RWPE1 (cell line): ENCODE results near the gene LIPM.

Experiments
- CTCF ChIA-PET: fragments of 350-600 bp; sonication (Branson Sonifier 250); formaldehyde crosslinking; extraction: SDS; loops from one replicate; lab custom pipeline; 2021; lab: Yijun Ruan, JAX
- POLR2A ChIA-PET: fragments of 400-600 bp; formaldehyde crosslinking; extraction: SDS; loops from one replicate; lab custom pipeline; 2020; ENCODE audit warnings: antibody characterized with exemption; ENCODE audit not compliant: low non-redundant PET; lab: Yijun Ruan, JAX
- DNase-seq: peaks from one replicate; pipeline ENCODE4 v3.0.0; 2012; ENCODE audit warnings: low spot score
- H3K27ac ChIP-seq: fragments of 450-650 bp; 2 replicates; pipeline ENCODE4 v1.5.1; 2017
- TF ChIP-seq, protein P1 (sequence below): fragments of 450-650 bp; conservative IDR thresholded peaks from 2 replicates; pipeline ENCODE4 v1.5.1; 2017; ENCODE audit warnings: low read depth, mild to moderate bottlenecking

LIPM gene, protein sequence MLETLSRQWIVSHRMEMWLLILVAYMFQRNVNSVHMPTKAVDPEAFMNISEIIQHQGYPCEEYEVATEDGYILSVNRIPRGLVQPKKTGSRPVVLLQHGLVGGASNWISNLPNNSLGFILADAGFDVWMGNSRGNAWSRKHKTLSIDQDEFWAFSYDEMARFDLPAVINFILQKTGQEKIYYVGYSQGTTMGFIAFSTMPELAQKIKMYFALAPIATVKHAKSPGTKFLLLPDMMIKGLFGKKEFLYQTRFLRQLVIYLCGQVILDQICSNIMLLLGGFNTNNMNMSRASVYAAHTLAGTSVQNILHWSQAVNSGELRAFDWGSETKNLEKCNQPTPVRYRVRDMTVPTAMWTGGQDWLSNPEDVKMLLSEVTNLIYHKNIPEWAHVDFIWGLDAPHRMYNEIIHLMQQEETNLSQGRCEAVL

DNA sequence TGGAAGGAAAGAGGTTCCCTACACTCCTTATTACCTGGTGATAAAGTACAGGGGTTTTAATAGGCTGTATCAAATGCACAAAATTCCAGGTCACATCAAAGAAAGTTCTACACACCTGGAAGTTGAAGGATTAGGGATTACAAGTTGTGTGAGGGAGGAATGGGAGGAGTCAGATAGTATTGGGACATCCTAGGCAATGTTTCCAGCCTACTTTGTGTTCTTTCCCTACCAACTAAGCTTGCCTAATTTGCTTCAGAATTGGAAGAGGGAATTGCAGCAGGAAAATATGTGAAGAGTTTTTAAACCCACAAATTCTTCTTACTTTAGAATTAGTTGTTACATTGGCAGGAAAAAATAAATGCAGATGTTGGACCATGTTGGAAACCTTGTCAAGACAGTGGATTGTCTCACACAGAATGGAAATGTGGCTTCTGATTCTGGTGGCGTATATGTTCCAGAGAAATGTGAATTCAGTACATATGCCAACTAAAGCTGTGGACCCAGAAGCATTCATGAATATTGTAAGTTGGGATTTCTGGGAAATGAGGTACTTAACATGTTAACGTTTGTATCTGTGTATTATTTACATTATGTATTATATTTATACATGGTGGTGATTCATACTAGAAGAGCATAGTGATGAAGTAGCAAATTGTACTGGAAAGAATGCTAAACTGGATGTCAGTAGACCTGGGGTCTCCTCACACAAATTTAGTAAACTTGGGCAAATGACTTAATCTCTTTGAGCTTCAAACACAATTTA lies at the start of gene LIPM:
LIPM (plus strand) TSS at position 208 of the 763 bp plus-strand sequence; CDS start at position 375, 167 bp downstream.
- TF ChIP-seq, protein P1, sequence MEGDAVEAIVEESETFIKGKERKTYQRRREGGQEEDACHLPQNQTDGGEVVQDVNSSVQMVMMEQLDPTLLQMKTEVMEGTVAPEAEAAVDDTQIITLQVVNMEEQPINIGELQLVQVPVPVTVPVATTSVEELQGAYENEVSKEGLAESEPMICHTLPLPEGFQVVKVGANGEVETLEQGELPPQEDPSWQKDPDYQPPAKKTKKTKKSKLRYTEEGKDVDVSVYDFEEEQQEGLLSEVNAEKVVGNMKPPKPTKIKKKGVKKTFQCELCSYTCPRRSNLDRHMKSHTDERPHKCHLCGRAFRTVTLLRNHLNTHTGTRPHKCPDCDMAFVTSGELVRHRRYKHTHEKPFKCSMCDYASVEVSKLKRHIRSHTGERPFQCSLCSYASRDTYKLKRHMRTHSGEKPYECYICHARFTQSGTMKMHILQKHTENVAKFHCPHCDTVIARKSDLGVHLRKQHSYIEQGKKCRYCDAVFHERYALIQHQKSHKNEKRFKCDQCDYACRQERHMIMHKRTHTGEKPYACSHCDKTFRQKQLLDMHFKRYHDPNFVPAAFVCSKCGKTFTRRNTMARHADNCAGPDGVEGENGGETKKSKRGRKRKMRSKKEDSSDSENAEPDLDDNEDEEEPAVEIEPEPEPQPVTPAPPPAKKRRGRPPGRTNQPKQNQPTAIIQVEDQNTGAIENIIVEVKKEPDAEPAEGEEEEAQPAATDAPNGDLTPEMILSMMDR = no peak
- H3K27ac ChIP-seq = no peak within 1 kb of the TSS
- CTCF ChIA-PET = interaction anchor here (0.7 kb wide), 1 partner anchor 12 kb away, joined by 4 read pairs; no protein-coding TSS in a partner anchor
- DNase-seq = no peak
- POLR2A ChIA-PET = no interaction called here

DNA sequence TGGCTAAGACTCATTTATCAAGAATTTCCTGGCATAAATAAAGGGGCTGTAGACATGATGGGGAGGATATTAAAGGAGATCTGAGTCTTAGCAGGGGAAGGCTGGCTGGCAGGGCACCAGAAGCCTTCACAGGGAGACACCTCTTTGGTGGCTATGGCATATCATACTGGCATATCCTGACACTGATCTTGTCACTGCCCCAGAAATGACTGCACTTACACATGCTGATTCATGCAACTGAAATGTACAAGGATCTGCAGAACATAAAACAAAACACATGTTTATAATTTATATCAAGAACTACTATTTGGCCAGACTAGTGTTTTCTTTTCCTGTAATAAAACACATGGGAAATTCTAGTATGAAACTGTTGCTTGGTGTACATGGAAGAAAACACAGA lies 48.2 kb upstream of the LIPM start:
- H3K27ac ChIP-seq = no peak overlapping the region
- DNase-seq = no peak
- TF ChIP-seq, protein P1 = no peak
- ChIA-PET POLR2A (no interaction called here), CTCF (no interaction called here)

DNA sequence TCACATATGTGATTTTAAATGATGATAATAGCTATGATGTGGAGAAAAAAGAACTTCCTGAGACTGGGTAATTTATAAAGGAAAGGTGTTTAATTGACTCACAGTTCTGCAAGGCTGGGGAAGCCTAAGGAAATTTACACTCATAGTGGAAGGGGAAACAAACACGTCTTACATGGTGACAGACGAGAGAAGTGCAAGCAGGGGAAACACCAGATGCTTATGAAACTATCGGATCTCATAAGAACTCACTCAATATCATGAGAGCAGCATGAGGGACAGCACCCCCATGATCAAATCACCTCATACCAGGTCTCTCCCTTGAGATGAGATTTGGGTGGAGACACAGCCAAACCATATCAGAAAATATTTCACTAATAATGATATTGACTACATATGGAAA lies 46.8 kb upstream of the LIPM start:
- TF ChIP-seq, protein P1 = no peak
- CTCF ChIA-PET = no interaction called here
- POLR2A ChIA-PET = no interaction called here
- DNase-seq = no peak
- no peak overlapping the region for H3K27ac ChIP-seq

DNA sequence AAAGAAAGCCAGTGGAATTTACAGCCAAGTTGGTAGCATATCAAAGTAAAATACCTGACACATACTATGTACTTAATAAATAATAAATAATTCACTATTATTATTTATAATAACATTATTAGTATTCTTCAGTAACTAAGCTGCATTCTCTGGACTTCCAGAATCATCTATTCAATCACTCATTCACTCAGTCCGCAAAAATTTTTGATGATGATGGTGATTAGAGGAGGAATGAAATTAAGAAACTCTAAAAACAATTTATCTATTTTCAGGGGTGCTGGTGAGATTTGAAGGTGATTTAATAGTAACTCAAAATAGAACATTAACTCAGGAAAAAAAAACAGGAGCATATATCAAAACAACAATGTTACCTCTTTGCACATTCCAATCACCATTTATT lies 45.9 kb upstream of the LIPM start:
- POLR2A ChIA-PET = no interaction called here
- no peak overlapping the region for H3K27ac ChIP-seq
- DNase-seq = no peak
- TF ChIP-seq, protein P1 = no peak
- CTCF ChIA-PET = interaction anchor here (0.6 to 0.7 kb wide), 2 partner anchors 831 to 1157 kb away, joined by 3 read pairs; no protein-coding TSS in a partner anchor

DNA sequence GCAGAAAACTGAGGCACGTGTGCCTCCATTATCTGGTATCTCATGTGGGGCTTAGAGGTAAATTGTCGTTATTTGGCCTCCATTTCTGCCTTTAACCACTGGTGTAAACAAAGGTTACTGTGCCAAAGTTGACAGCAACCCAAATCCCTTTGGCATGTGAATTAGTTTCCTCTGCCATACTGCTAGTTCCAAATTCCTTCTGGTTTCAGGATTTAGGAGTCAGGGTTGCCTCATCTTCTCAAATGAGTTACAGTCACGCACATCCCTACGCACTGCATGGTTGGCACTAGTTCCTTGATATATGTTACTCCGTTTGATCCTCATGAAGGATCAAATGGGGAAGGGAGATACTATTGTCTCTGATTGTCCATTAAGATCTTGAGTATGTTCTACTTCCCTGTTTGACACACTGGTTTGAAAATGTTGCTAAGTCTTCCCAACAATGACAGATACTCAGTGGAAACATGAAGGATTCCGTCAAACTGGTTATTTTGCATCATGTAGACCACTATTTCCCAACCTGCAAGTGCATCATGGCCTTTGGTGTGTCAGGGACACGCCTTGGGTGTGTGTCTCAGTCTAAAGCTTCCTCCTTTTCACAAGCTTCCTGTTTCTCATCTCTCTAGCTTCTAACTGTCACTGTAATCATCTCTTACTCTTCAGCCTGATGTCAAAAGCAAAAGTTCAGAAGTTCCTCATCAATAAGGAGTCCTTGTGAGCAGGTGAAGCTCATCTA lies 43.0 kb upstream of the LIPM start, which contains the start of gene LIPN:
LIPN (plus strand) TSS at position 655 of the 736 bp plus-strand sequence. CDS start 1,386 bp downstream, outside the sequence.
- TF ChIP-seq, protein P1 = no peak
- ChIA-PET CTCF (no interaction called here), POLR2A (no interaction called here)
- no peak for DNase-seq
- no peak within 1 kb of the TSS for H3K27ac ChIP-seq

DNA sequence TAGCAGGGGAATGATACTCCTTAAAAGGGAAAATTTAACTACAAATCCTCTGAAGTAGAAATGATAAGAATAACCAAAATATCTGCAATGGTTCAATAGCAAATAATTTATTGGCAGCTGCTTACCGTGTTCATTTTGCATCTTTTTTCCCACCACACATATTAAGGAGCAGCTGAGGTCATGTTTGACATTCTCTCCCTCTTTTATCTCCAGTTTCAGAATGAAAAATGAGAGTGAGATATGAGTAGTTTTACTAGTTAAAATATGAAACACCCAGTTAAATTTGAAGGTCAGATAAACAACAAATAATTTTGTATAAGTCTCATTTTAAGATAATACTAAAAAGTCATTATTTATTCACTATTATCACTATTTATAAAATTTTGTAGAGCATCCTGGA lies 39.6 kb upstream of the LIPM start:
- ChIA-PET POLR2A (no interaction called here), CTCF (interaction anchor here (1.0 kb wide), 1 partner anchor 11 kb away, joined by 4 read pairs; no protein-coding TSS in a partner anchor)
- DNase-seq = no peak
- no peak overlapping the region for H3K27ac ChIP-seq
- TF ChIP-seq, protein P1 = no peak
